Prostate gland (tissue), 2 donors: ENCODE results near the gene ARHGEF28.

Experiments
- POLR2AphosphoS5 ChIP-seq: sonication (generic); formaldehyde crosslinking; IDR thresholded peaks from one replicate; pipeline ENCODE4 v1.6.1; 2017; ENCODE audit warnings: antibody characterized with exemption
- TF ChIP-seq, protein P1 (sequence below), 4 experiments: fragments of 200-600 bp in 2 of 4; fragments of 450-650 bp in 2 of 4; sonication (generic) in 2 of 4; IDR thresholded peaks; 1 replicate in 3 of 4; 2 replicates in 1 of 4; pipeline ENCODE4 v1.5.1; 2016 to 2019; ENCODE audit warnings: antibody characterized with exemption in 4 of 4, mild to moderate bottlenecking in 2 of 4, moderate library complexity in 2 of 4

- no peak for TF ChIP-seq POLR2AphosphoS5
- TF ChIP-seq, protein P1, sequence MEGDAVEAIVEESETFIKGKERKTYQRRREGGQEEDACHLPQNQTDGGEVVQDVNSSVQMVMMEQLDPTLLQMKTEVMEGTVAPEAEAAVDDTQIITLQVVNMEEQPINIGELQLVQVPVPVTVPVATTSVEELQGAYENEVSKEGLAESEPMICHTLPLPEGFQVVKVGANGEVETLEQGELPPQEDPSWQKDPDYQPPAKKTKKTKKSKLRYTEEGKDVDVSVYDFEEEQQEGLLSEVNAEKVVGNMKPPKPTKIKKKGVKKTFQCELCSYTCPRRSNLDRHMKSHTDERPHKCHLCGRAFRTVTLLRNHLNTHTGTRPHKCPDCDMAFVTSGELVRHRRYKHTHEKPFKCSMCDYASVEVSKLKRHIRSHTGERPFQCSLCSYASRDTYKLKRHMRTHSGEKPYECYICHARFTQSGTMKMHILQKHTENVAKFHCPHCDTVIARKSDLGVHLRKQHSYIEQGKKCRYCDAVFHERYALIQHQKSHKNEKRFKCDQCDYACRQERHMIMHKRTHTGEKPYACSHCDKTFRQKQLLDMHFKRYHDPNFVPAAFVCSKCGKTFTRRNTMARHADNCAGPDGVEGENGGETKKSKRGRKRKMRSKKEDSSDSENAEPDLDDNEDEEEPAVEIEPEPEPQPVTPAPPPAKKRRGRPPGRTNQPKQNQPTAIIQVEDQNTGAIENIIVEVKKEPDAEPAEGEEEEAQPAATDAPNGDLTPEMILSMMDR (IDR thresholded peaks at IDR 0.05), result no peak
Measured at GRCh38 chr5:73945505-73945904, 319.5 kb downstream of the ARHGEF28 start.
